GM18907 (cell line): ENCODE results near the gene PRIM1.
"Not testable (repeated sequence)": the region's sequence is repeated elsewhere in the genome, so short reads cannot be mapped to it uniquely, and the experiment has no call there.

Experiments used
- ATAC-seq: cut with Tn5 transposase; IDR thresholded peaks from one replicate; pipeline ENCODE4 v1.9.1; 2021; ENCODE audit warnings: mild to moderate bottlenecking, moderate library complexity; ENCODE audit not compliant: unreplicated experiment

The PRIM1 gene

GRCh38 chr12:56761812-56762211 lies 9.7 kb upstream of the PRIM1 start:
- ATAC-seq = no peak

DNA sequence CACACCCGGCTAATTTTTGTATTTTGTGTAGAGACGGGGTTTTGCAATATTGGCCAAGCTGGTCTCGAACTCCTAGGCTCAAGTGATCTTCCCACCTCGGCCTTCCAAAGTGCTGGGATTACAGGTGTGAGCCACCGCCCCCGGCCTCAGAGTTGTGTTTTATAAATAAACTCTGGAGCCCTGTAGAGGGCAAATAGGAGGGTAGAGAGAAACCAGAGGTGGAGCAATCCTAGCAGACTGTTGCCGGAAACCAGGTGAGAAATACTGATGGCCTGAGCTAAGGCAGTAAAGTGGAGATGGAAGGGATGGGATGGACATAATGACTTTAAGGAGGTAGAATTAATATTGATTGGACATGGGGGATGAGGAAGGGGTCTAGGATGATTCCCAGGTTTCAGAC lies 8.3 kb upstream of the PRIM1 start:
- ATAC-seq = no peak

- ATAC-seq = no peak
These were observed 7.3 kb upstream of the PRIM1 start for GRCh38 chr12:56759263-56759908.

DNA sequence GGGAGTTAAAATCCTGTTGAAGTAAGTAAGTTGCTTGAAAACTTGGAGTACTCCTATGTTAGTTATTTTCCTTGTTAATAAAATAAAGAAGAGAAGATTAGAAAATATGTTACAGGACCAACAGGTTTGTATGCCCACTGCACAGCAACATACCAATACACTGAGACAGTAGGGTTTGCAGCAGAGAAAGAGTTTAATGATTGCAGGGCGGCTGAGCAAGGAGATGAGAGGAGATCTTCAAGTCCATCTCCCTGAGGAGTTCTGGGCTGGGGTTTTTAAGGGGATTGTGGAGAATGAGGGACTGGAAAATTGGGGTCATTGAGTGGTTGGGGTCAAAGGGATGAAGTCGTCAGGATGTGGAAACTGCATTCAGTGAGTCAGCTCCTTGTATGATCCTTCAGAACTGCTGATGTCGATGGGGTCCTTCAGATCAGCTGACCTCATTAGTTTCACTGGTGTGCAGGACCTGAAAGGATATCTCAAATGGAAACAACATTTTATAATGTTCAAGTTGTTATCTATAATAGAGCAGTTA lies 6.7 kb upstream of the PRIM1 start:
- no peak for ATAC-seq

DNA sequence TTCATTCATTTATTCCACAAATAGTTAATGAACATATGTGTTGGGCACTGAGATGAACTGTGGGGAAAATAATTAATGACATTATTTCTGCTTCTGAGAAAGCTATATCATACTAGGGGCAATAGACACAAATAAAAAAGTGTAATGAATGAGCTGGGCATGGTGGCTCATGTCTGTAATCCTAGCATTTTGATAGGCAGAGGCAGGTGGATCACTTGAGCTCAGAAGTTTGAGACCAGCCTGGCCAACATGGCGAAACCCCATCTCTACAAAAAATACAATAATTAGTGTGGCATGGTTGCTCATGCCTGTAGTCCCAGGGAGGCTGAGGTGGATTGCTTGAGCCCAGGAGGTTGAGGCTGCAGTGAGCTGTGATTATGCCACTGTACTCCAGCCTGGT lies 5.8 kb upstream of the PRIM1 start:
- ATAC-seq = not testable (repeated sequence)

- no peak for ATAC-seq
These were observed 1.4 kb upstream of the PRIM1 start for GRCh38 chr12:56753566-56753965.

DNA sequence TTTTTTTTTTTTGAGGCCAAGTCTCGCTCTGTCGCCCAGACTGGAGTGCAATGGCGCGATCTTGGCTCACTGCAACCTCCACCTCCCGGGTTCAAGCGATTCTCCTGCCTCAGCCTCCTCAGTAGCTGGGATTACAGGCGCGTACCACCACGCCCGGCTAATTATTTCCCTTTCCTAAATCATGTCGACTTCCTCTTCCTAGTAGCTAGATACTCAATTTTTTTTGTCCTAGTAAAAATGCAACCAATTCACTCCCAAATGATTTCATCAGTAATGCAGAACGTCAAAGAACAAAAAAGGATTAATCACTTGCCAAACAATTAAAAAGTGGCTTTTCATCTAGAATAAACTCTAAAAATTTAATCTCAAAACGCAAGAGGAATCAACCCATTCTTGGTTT lies 1.5 kb downstream of the PRIM1 start:
- not testable (repeated sequence) for ATAC-seq

- ATAC-seq = no peak
These were observed 2.3 kb downstream of the PRIM1 start for GRCh38 chr12:56749853-56750252.

DNA sequence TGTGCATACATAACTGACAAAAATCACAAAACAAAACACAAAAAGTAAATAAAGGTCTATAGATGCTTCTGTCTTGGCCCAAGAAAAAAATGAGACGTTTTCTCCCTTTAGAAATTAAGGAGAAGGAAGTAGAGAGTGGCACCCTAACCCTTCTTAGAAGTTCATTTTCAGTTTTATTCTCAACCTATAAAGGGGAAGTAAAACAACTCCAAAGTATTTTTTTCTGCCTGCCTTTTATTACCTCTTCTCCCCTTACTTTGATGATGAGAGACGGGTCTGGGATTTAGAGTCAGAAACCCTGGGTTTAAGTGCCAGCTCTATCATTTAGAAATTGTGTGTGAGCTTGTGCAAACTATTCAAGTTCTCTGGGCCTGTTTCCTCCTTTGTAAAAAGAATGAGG lies 2.8 kb downstream of the PRIM1 start:
- ATAC-seq = no peak

GRCh38 chr12:56728139-56728861 lies 23.8 kb downstream of the PRIM1 start:
- ATAC-seq = no peak

DNA sequence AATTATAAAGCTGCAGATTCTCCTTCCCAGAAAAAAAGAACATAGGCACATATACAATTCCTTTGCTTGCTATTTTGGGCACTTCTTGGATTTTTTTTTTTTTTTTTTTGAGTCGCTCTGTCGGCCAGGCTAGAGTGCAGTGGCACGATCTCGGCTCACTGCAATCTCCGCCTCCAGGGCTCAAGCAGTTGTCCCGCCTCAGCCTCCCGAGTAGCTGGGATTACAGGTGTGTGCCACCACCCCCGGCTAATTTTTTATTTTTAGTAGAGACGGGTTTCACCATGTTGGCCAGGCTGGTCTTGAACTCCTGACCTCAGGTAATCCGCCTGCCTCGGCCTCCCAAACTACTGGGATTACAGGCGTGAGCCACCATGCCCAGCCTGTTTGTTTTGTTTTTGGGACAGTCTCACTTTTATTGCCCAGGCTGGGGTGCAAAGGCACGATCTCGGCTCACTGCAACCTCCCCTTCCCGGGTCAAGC lies 25.9 kb downstream of the PRIM1 start:
- not testable (repeated sequence) for ATAC-seq

GRCh38 chr12:56725723-56726102 lies 26.4 kb downstream of the PRIM1 start:
- no peak for ATAC-seq

DNA sequence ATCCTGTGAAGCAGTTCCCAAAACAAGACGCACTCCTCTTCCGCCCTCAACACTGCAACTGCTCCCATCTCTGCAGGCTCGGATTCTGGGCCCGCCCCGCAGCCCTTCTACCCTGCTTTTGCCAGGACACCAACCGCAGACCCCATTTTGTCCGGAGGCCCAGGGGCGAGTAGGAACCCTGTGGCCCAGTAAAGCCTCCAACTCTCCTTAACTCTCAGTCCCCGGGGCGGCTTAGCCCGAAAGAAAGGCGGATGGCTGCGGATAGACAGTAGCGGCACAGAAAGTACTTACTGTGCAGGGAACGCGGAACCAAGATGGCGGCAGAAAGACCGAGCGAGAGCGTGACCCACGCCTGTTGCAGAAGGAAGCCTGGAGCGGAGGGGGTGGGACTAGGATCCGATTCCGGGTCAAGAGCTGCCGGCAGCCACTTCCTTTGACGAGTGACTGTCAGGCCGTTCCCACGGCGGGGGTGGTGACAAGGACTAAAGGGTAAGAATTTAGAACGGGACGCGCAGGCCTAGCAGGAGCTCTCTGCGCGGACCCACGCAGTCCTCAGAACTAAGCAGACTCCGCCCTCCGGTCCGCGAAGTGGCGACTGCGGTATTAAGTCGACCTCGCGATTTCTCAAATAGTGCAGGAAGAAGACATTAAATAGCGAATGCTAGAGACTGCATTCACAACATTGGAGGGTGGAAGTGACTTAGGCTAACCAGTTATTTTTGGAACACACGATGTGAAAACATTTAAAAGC lies 27.0 kb downstream of the PRIM1 start, which contains the start of gene NACA:
Gene NACA (minus strand): TSS at position 328 of the 751 bp plus-strand sequence. CDS start 778 bp downstream, outside the sequence.
- ATAC-seq = peak; percentile 93

DNA sequence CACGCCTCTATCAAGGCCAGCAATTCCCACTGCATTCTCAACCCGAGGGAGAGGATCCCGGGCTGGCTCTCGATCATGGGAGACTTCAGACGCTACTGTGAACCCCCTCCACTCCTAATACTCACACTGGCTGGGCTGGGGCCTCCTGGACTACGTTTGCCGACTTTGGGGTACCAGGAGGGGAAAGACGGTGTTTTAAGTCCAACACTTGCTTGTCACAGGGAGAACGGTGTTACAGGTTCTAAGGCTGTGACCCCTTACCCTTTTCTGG lies 27.5 kb downstream of the PRIM1 start:
- no peak for ATAC-seq

DNA sequence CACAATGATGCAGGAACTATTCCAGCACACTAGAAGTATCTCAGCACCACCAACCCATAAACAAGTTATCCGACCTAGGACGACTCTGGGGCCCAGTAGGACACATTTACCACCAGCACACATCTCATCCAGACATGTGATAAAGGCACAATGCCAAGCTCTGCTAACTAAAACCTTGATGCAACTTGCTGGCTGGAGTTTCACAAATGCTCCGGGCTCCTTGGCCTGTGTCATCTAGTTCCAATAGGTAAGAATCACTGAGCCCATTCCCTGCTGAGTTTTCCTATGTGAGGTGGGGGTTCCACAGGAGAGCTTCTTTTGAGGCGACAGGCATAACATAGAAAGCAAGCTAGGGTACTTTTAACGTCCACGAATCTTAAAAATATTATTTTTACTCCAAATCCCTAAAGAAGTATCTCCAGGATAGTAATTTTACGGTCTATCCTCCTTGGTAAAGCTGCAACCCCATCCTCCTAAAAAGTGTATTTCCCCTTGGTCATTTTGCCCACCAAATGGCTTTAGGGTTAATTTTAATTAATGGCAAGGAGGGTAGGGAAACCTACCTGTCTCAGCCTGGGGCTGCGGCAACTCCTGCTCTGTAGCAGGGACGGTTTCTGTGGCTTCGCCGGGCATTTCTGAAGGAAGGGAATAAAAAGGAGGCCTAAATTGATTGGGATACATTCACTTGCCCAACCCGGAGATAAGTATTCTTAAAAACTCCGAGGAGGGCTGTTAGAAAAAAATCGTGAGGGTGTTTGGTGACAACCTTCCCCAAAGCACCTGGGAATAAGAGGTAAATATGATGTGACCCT lies 28.0 kb downstream of the PRIM1 start:
- ATAC-seq = no peak

DNA sequence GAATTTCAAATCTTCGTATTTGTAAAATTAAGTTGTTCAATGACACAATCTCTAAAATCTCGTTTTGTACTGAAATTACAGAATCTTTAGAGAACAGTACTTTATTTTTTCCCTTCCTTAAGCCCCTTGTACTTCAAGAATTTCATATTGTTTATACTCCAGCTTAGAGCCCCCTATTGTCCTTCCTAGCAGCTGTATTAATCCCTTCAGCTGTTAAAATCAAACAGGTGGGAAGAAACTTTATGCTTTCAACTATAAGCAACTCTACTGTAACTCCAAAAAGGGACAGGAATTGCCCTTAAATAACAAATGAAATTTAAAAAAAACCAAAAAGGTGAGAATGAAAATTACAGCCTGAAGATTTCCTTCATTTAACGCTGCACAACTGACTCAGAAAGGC lies 28.8 kb downstream of the PRIM1 start:
- no peak for ATAC-seq

DNA sequence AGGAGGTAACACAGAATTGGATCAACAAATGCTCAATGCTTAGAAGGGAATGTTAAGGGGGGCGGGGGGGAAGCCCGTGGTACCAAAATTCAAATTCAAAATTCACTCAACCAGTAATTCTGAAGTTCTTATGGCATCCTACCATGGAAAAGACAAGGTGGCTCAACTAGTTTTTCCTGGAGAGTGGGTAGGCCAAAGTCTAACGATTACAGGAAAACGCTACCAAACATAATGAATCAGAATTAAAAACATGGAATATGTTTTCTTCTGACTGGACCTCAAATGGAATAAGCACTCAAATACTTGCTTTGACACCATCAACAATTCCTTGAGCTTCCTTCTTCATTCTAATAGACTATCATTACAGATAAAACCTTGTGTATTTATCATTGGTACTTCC lies 29.3 kb downstream of the PRIM1 start:
- ATAC-seq = no peak

DNA sequence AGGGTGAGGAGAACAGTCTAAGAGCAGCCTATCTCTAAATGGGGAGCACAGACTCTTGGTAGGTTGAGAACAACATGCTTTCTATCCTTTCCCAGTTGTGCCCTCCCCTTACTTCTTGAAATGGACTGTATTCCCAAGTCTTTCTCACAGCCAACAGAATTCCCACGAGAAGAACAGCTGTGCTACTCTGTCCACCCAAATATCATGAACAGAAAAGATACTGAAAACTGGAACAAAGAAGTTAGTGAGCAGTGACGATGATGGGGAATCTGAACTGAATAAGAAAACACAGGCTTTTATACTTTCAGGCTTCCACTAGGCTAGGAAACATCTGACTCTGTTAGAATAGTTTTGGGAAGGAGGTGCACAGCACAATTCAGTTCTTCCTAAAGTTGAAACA lies 30.4 kb downstream of the PRIM1 start:
- no peak for ATAC-seq

DNA sequence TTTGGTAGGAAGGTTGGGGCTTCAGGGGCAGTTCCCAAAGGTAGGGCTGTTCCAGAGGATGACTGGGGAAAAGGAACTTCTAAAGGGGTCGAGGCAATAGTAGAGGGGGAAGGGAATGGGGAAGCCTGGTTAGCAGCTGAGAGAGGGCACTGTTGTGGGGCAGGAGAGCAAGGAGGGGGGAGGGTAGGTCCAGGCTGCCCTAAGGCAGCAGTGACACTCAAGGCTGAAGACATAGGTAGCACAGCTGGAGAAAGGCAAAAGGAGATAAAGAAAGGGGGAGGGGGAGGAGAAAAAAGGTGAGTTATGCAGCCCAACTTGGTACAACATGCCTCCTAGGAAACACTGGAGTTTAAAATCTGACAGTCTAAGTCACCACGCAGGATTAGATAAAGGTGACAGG lies 30.9 kb downstream of the PRIM1 start:
- no peak for ATAC-seq

DNA sequence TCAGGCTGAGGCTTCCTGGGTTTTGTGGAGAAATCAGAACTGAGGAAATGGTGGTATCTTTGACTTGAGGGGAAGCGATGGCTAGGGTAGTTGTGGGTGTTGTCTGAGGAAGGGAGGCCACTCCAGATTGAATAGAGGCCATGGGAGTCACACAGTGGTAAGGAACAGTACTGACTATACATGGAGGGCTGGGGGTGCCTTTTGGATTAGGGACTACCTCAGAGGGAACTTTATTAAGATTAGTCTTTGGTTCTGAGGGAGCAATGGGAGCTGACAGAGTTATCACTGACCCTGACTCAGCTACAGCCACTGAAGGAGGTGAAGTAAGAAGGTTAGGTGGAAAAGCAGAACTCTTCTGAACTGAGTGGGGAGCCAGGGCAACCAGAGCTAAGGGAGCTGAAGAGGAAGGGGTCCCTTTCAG lies 31.4 kb downstream of the PRIM1 start:
- no peak for ATAC-seq

- ATAC-seq = no peak
These were observed 33.1 kb downstream of the PRIM1 start for GRCh38 chr12:56719056-56719455.
